Small intestine (tissue), 7 donors: Measurements from ENCODE around the gene RASGRF1. TPM values are rescaled to one million over a fixed set of nuclear protein-coding genes. Genes with fewer than 3 reads are reported as not detected.
"Not testable (repeated sequence)": the region's sequence is repeated elsewhere in the genome, so short reads cannot be mapped to it uniquely, and the experiment has no call there.

Experiments used
- DNase-seq, 2 donors: peaks; one replicate each; pipeline versions ENCODE4 v3.0.0 to v3.0.0-alpha.2; 2013
- FAIRE-seq: peaks from 2 replicates; lab custom pipeline; 2012; peaks lifted over from hg19 to GRCh38; lab: Jason Lieb, UNC
- H3K27ac ChIP-seq, 3 donors: one replicate each; pipeline ENCODE4 v1.5.1; 2013; ENCODE audit warnings: low read length in 2 of 3, mild to moderate bottlenecking in 2 of 3, control low read depth in 1 of 3, inconsistent platforms in 1 of 3, low read depth in 1 of 3, moderate library complexity in 1 of 3
- H3K27me3 ChIP-seq, 3 donors: one replicate each; pipeline ENCODE4 v1.6.1; 2013; ENCODE audit warnings: low read length in 3 of 3, inconsistent platforms in 1 of 3; ENCODE audit not compliant: control insufficient read depth in 3 of 3, insufficient read depth in 3 of 3
- H3K36me3 ChIP-seq, 3 donors: one replicate each; pipeline ENCODE4 v1.6.1; 2013; ENCODE audit warnings: low read length in 3 of 3, inconsistent platforms in 1 of 3, low read depth in 1 of 3, mild to moderate bottlenecking in 1 of 3, moderate library complexity in 1 of 3; ENCODE audit not compliant: control insufficient read depth in 3 of 3, insufficient read depth in 2 of 3
- H3K4me1 ChIP-seq, 3 donors: one replicate each; pipeline ENCODE4 v1.6.1; 2013; ENCODE audit warnings: low read length in 2 of 3, inconsistent platforms in 1 of 3, low read depth in 1 of 3, mild to moderate bottlenecking in 1 of 3, moderate library complexity in 1 of 3; ENCODE audit not compliant: control insufficient read depth in 3 of 3, insufficient read depth in 2 of 3
- H3K4me3 ChIP-seq, 3 donors: one replicate each; pipeline ENCODE4 v1.5.1; 2013; ENCODE audit warnings: low read length in 3 of 3, control low read depth in 1 of 3, inconsistent platforms in 1 of 3, low read depth in 1 of 3, mild to moderate bottlenecking in 1 of 3, moderate library complexity in 1 of 3
- H3K9me3 ChIP-seq, 2 donors: one replicate each; pipeline ENCODE4 v1.6.1; 2013; ENCODE audit warnings: low read depth in 1 of 2, low read length in 1 of 2; ENCODE audit not compliant: control insufficient read depth in 2 of 2, insufficient read depth in 1 of 2
- WGBS, 3 donors: extraction: QIAGEN DNeasy Blood & Tissue Kit; methylation state at CpG; one replicate each; pipeline ENCODE4 v1.1.7; 2013; 5-methylcytosine and 5-hydroxymethylcytosine counted together
- polyA plus RNA-seq, 4 donors: library from polyadenylated mRNA; stranded (reverse) in 3 of 4; unstranded in 1 of 4; fragments of 200-250 nt in 3 of 4; fragments of 120-200 nt in 1 of 4; gene quantifications; one replicate each; pipeline versions ENCODE4 v1.2.1 to v1.2.3, GENCODE V29; 2013
- donor health status: healthy with polysubstance abuse.
- donor health status: control.
- donor health status: control.
- donor health status: Bipolar disorder and iron deficiency.
- donor health status: healthy.

Gene RASGRF1
- polyA plus RNA-seq, 4 donors = 0.10 to 0.49 TPM; not detected in 2

GRCh38 chr15:79027532-79028410 is 62.8 kb downstream of the RASGRF1 start:
- H3K4me3 ChIP-seq = no peak overlapping the region
- no peak for FAIRE-seq
- no peaks in the 10 kb centered on the region for H3K36me3 ChIP-seq
- H3K9me3 ChIP-seq = peaks cover 0 to 13% of the 10 kb centered on the region in 2 donors
- H3K27me3 ChIP-seq = peaks cover 0 to 2% (median 0%) of the 10 kb centered on the region in 3 donors
- no peak for DNase-seq
- peaks cover 0 to 3% (median 0%) of the 10 kb centered on the region in 3 donors for H3K4me1 ChIP-seq
- 52 to 73% (median 56%) methylated on average over 15 of the region's 15 CpGs for WGBS, 3 donors
- no peak overlapping the region for H3K27ac ChIP-seq

DNA sequence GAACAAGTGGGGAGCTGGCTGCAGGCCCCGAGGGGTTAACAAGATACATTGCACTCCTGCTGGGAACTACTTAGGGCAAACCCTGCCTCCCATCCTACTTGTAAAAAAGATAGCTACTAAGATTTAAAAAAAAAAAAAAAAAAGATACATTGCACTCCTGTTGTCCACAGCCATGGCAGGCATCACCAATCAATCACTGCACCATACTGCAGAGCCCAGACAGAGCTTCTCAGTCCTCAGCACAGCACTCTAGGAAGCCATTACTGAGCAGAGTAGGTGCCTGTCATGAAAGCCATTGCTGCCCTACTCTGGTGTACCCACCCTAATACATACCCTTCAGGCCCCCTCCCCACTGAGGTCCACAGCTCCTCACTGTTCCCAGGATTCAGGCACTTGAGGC is 64.8 kb downstream of the RASGRF1 start:
- FAIRE-seq (no peak), DNase-seq (no peak)
- 89 to 100% (median 95%) methylated on average over 1 of the region's 1 CpG for WGBS, 3 donors
- Histone ChIP-seq H3K27ac (no peak overlapping the region), H3K36me3 (no peaks in the 10 kb centered on the region), H3K9me3 (peaks cover 0 to 15% of the 10 kb centered on the region in 2 donors), H3K4me1 (peaks cover 0 to 11% (median 0%) of the 10 kb centered on the region in 3 donors), H3K4me3 (no peak overlapping the region), H3K27me3 (peaks cover 0 to 2% (median 0%) of the 10 kb centered on the region in 3 donors)

- H3K4me3 ChIP-seq = no peak overlapping the region
- 58 to 81% (median 63%) methylated on average over 6 of the region's 6 CpGs for WGBS, 3 donors
- H3K36me3 ChIP-seq = no peaks in the 10 kb centered on the region
- H3K27ac ChIP-seq = no peak overlapping the region
- no peak for FAIRE-seq
- H3K9me3 ChIP-seq = peaks cover 0 to 15% of the 10 kb centered on the region in 2 donors
- DNase-seq = no peak
- peaks cover 0 to 11% (median 0%) of the 10 kb centered on the region in 3 donors for H3K4me1 ChIP-seq
- H3K27me3 ChIP-seq = peaks cover 0 to 2% (median 0%) of the 10 kb centered on the region in 3 donors
These were observed 65.4 kb downstream of the RASGRF1 start for GRCh38 chr15:79025201-79025600.

DNA sequence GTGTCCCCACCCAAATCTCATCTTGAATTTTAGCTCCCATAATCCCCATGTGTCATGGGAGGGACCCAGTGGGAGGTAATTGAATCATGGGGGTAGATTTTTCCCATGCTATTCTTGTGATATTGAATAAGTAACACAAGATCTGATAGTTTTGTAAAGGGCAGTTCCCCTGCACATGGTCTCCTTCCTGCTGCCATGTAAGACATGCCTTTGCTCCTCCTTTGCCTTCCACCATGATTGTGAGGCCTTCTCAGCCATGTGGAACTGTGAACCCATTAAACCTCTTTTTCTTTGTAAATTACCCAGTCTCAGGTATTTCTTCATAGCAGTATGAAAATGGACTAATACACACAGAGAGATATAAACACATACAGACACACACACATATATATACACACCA is 66.1 kb downstream of the RASGRF1 start:
- DNase-seq, H3K27ac ChIP-seq, H3K4me3 ChIP-seq, H3K36me3 ChIP-seq, FAIRE-seq, H3K27me3 ChIP-seq: not testable (repeated sequence)
- Histone ChIP-seq H3K4me1 (peaks cover 0 to 11% (median 0%) of the 10 kb centered on the region in 3 donors), H3K9me3 (peaks cover 0 to 15% of the 10 kb centered on the region in 2 donors)

GRCh38 chr15:79023918-79024317 is 66.7 kb downstream of the RASGRF1 start:
- no peak overlapping the region for H3K4me3 ChIP-seq

GRCh38 chr15:79023546-79023890 is 67.1 kb downstream of the RASGRF1 start:
- peak overlapping the region in 1 of 3 donors; percentile 48 for H3K27ac ChIP-seq
- H3K4me1 ChIP-seq = peaks cover 0 to 11% (median 0%) of the 10 kb centered on the region in 3 donors
- H3K4me3 ChIP-seq = no peak overlapping the region
- WGBS, 3 donors = 49 to 100% (median 73%) methylated on average over 1 to 2 of the region's 2 CpGs
- DNase-seq (no peak), FAIRE-seq (no peak)
- H3K36me3 ChIP-seq = no peaks in the 10 kb centered on the region
- H3K27me3 ChIP-seq = peaks cover 0 to 2% (median 0%) of the 10 kb centered on the region in 3 donors
- H3K9me3 ChIP-seq = peaks cover 0 to 15% of the 10 kb centered on the region in 2 donors

More at GRCh38 chr15:79023918-79024317, 66.7 kb downstream of the RASGRF1 start:
- Histone ChIP-seq H3K9me3 (peaks cover 0 to 15% of the 10 kb centered on the region in 2 donors), H3K36me3 (no peaks in the 10 kb centered on the region), H3K27me3 (peaks cover 0 to 2% (median 0%) of the 10 kb centered on the region in 3 donors), H3K27ac (no peak overlapping the region), H3K4me1 (peaks cover 0 to 11% (median 0%) of the 10 kb centered on the region in 3 donors)
- no peak for DNase-seq
- WGBS, 3 donors = 88 to 96% (median 96%) methylated on average over 1 of the region's 1 CpG
- FAIRE-seq = no peak

GRCh38 chr15:79018960-79019359 is 71.6 kb downstream of the RASGRF1 start:
- H3K4me3 ChIP-seq = no peak overlapping the region
- no peaks in the 10 kb centered on the region for H3K27me3 ChIP-seq
- FAIRE-seq (no peak), DNase-seq (no peak)
- peaks cover 0 to 11% (median 0%) of the 10 kb centered on the region in 3 donors for H3K4me1 ChIP-seq
- no peak overlapping the region for H3K27ac ChIP-seq
- WGBS, 3 donors = 44 to 76% (median 66%) methylated on average over 4 of the region's 4 CpGs
- no peaks in the 10 kb centered on the region for H3K36me3 ChIP-seq
- peaks cover 0 to 2% of the 10 kb centered on the region in 2 donors for H3K9me3 ChIP-seq

GRCh38 chr15:79017953-79018352 is 72.6 kb downstream of the RASGRF1 start:
- Histone ChIP-seq H3K27ac (no peak overlapping the region), H3K4me3 (no peak overlapping the region), H3K27me3 (no peaks in the 10 kb centered on the region), H3K4me1 (peaks cover 0 to 8% (median 0%) of the 10 kb centered on the region in 3 donors), H3K9me3 (peaks cover 0 to 2% of the 10 kb centered on the region in 2 donors), H3K36me3 (no peaks in the 10 kb centered on the region)
- no peak for FAIRE-seq
- 71 to 82% (median 75%) methylated on average over 7 of the region's 7 CpGs for WGBS, 3 donors
- DNase-seq = no peak
